A549 (cell line): ENCODE results near the gene ZNF264.

Experiments
- BHLHE40 ChIP-seq: IDR thresholded peaks from 2 replicates; pipeline ENCODE4 v1.6.1; 2012; ENCODE audit warnings: low read depth, low read length, inconsistent platforms
- POLR2A ChIP-seq: IDR thresholded peaks from 2 replicates; pipeline ENCODE4 v1.6.1; 2012; ENCODE audit warnings: mild to moderate bottlenecking, low read length
- RAD21 ChIP-seq, 2 experiments: fragments of >200 bp in 1 of 2; sonication (Bioruptor Twin) in 1 of 2; formaldehyde crosslinking in 1 of 2; IDR thresholded peaks in 1 of 2; conservative IDR thresholded peaks in 1 of 2; 2 replicates in 1 of 2; 3 replicates in 1 of 2; pipeline ENCODE4 v1.6.1; 2012 to 2018; ENCODE audit warnings: inconsistent platforms in 1 of 2
- RCOR1 ChIP-seq: fragments of 150-350 bp; IDR thresholded peaks from 2 replicates; pipeline ENCODE4 v1.6.1; 2014; ENCODE audit warnings: antibody characterized with exemption, low read length, low read depth

DNA sequence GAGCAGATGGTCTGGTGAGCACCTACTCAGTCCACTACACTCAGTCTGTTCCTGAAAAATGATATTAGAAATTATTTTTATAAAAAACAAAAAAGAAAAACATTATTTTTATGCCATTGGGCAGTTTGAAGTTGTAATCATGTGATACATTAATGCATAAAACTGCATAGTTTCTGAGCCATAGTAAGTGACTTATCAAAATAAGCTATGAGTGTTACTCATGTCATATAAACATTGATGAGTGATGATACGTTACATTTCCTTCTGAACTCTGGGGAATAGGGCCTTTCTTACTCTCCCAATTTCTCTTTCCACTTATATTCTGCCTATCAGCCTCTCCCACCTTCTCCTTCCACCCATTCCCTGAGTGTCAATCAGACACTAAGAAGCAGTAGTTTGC lies 58.0 kb downstream of the ZNF264 start:
- TF ChIP-seq RAD21 (conservative IDR thresholded peaks at IDR 0.05 in 1 of 2, IDR thresholded peaks at IDR 0.05 in 1 of 2) (no peak), POLR2A (no peak), BHLHE40 (no peak), RCOR1 (no peak)
